Chondrocyte (in vitro differentiated cells): ENCODE measurements around the gene GABRR1. TPM values are rescaled to one million over a fixed set of nuclear protein-coding genes. Genes with fewer than 3 reads are reported as not detected.

ENCODE experiments used
- DNase-seq: peaks from one replicate; pipeline ENCODE4 v3.0.0; 2021; ENCODE audit warnings: mixed read lengths, low spot score
- H3K27ac Mint-ChIP-seq: one replicate; pipeline ENCODE4 v1.8.0; 2021; ENCODE audit warnings: mild to moderate bottlenecking, moderate library complexity, mixed read lengths; ENCODE audit not compliant: unreplicated experiment
- H3K27me3 Mint-ChIP-seq: 2 replicates; pipeline ENCODE4 v1.8.0; 2021; ENCODE audit warnings: low read depth, mixed read lengths
- H3K36me3 Mint-ChIP-seq: 2 replicates; pipeline ENCODE4 v1.8.0; 2021; ENCODE audit warnings: low read depth, mixed read lengths
- H3K4me1 Mint-ChIP-seq: 2 replicates; pipeline ENCODE4 v1.8.0; 2021; ENCODE audit warnings: low read depth, mild to moderate bottlenecking, mixed read lengths
- H3K4me3 Mint-ChIP-seq: one replicate; pipeline ENCODE4 v1.8.0; 2021; ENCODE audit warnings: mild to moderate bottlenecking, moderate library complexity, mixed read lengths; ENCODE audit not compliant: unreplicated experiment
- H3K9me3 Mint-ChIP-seq: 2 replicates; pipeline ENCODE4 v1.8.0; 2021; ENCODE audit warnings: low read depth, mixed read lengths
- total RNA-seq: library from RNA; stranded (reverse); gene quantifications from 3 replicates; pipeline ENCODE4 v1.2.1, GENCODE V29; 2021
- TF ChIP-seq, protein P1 (sequence below): fragments of 200-600 bp; sonication (generic); IDR thresholded peaks from 2 replicates; pipeline ENCODE4 v1.5.0; 2021; ENCODE audit warnings: antibody characterized with exemption, mild to moderate bottlenecking, moderate library complexity

GABRR1 gene
- total RNA-seq, 1 donor from 2014 or later = not detected

DNA sequence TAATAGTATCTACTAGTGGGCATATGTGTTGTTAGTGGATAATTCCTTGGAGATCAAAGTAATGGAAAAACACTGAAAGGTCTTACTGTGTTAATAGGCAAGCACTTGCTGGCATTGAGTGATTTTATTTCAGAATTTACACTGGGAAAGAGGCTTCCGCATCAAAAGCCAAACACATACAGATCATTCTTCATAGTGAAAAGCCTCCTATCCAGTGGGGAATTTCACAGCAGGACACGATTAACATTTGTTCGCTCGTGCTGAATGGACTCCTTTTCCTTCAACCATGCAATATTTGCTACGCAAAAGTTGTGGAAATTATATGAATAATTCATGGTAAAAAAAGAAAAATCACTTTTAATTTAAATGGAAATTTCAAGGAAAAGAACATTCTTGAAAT is 26.4 kb downstream of the GABRR1 start:
- H3K9me3 Mint-ChIP-seq = peaks cover 14% of the 10 kb centered on the region
- H3K4me1 Mint-ChIP-seq = peaks cover 3% of the 10 kb centered on the region
- TF ChIP-seq, protein P1, sequence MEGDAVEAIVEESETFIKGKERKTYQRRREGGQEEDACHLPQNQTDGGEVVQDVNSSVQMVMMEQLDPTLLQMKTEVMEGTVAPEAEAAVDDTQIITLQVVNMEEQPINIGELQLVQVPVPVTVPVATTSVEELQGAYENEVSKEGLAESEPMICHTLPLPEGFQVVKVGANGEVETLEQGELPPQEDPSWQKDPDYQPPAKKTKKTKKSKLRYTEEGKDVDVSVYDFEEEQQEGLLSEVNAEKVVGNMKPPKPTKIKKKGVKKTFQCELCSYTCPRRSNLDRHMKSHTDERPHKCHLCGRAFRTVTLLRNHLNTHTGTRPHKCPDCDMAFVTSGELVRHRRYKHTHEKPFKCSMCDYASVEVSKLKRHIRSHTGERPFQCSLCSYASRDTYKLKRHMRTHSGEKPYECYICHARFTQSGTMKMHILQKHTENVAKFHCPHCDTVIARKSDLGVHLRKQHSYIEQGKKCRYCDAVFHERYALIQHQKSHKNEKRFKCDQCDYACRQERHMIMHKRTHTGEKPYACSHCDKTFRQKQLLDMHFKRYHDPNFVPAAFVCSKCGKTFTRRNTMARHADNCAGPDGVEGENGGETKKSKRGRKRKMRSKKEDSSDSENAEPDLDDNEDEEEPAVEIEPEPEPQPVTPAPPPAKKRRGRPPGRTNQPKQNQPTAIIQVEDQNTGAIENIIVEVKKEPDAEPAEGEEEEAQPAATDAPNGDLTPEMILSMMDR = no peak
- H3K4me3 Mint-ChIP-seq = no peak overlapping the region
- H3K27me3 Mint-ChIP-seq = peaks cover 4% of the 10 kb centered on the region
- peaks cover 6% of the 10 kb centered on the region for H3K36me3 Mint-ChIP-seq
- H3K27ac Mint-ChIP-seq = no peak overlapping the region
- no peak for DNase-seq

DNA sequence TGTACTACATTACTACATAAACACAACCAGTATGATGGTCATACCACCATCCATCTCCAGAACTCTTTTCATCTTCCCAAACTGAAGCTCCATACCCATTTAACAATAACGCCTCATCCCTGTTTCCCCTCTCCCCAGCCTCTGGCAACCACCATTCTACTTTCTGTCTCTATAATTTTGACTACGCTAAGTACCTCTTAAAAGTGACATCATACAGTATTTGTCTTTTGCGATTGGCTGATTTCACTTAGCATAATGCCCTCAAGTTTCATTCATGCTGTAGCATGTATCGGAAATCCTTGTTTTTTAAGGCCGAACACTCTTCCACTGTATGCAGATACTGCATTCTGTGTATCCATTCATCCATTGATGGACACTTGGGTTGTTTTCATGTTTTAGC is 29.7 kb downstream of the GABRR1 start:
- no peak overlapping the region for H3K27ac Mint-ChIP-seq
- no peaks in the 10 kb centered on the region for H3K9me3 Mint-ChIP-seq
- TF ChIP-seq, protein P1 = no peak
- H3K4me3 Mint-ChIP-seq = no peak overlapping the region
- H3K27me3 Mint-ChIP-seq = peaks cover 12% of the 10 kb centered on the region
- no peaks in the 10 kb centered on the region for H3K36me3 Mint-ChIP-seq
- no peak for DNase-seq
- H3K4me1 Mint-ChIP-seq = peaks cover 3% of the 10 kb centered on the region

- Mint-ChIP-seq H3K27ac (no peak overlapping the region), H3K4me3 (no peak overlapping the region), H3K9me3 (no peaks in the 10 kb centered on the region), H3K36me3 (no peaks in the 10 kb centered on the region), H3K27me3 (peaks cover 14% of the 10 kb centered on the region), H3K4me1 (peaks cover 3% of the 10 kb centered on the region)
- no peak for DNase-seq
- TF ChIP-seq, protein P1 = no peak
These were observed 30.4 kb downstream of the GABRR1 start for GRCh38 chr6:89186762-89187161.

DNA sequence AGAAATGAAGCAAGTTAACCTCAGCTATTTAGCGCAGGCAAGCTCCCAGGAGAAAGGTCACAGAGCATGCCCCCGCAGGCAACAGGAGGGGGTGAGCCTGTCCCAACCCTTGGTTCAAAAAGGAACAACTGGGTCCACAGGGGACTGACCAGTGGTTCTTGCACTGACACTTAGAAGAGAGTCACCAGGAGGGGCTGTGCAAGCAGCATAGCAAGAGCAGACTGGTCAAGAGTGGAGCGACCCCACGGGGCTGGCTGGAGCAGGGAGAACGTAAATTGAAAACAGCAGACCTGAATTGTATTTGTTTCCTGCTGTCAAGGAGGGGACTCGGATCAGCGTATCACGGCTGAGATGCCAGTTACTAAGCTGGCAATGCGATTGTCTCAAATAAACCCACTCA is 32.8 kb downstream of the GABRR1 start:
- no peak overlapping the region for H3K27ac Mint-ChIP-seq
- H3K36me3 Mint-ChIP-seq = no peaks in the 10 kb centered on the region
- TF ChIP-seq, protein P1 = no peak
- no peaks in the 10 kb centered on the region for H3K4me1 Mint-ChIP-seq
- H3K4me3 Mint-ChIP-seq = no peak overlapping the region
- no peaks in the 10 kb centered on the region for H3K9me3 Mint-ChIP-seq
- DNase-seq = no peak
- peaks cover 22% of the 10 kb centered on the region for H3K27me3 Mint-ChIP-seq

GRCh38 chr6:89183294-89183693 is 33.9 kb downstream of the GABRR1 start:
- Mint-ChIP-seq H3K36me3 (no peaks in the 10 kb centered on the region), H3K27ac (no peak overlapping the region), H3K27me3 (peaks cover 22% of the 10 kb centered on the region), H3K4me3 (no peak overlapping the region), H3K9me3 (no peaks in the 10 kb centered on the region), H3K4me1 (no peaks in the 10 kb centered on the region)
- TF ChIP-seq, protein P1 = no peak
- no peak for DNase-seq
